ENCODE results near the gene OXSR1. TPM values are rescaled to one million over a fixed set of nuclear protein-coding genes. Genes with fewer than 3 reads are reported as not detected.

Gene OXSR1
- total and polyA plus RNA-seq, 2 experiments from 2014 or later = 16.0 to 41.1 TPM

DNA sequence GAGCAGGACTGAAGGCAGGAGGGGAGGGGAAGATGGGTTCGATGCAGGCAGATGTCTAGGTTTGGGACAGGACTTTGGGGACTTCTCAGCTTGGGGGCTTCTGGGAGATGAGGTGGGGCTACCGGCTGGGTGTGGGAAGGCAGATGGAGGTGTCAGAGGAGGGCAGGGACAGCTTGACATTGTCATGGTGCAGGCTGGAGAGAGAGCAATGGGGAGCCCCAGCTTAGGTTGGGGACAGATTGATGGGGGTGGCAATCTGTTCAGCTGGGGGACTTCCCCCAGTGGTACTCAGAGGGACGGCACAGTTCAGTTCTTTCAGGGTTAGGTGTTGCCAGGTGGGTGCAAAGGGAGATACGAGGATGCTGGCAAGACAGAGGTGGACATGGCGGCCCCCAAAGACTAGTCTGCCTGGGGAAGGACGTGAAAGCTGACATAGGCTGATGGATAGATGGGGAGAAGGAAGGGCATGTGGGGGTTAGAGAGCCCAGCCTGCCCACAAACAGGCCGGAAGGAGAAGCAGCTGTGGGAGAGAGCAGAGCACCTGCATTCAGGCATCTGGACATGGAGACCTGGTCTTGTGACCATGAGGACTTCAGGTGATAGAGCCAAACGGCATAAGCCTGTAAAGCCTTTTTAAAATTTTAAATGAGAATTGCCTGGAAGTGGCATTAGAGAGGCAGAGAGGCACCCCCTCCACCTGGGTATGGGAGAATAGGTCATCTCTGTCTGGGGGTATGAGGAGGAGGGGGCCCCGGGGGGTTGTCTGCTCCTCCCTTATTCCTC lies 49.5 kb upstream of the OXSR1 start:
- Histone ChIP-seq H3K79me2 (replicated peaks; ENCODE audit: insufficient read depth) (no peaks in the 10 kb centered on the region), H3K4me3 (no peak overlapping the region), H3K4me2 (no peak overlapping the region), H3K9me2 (ENCODE audit: insufficient read depth) (no peaks in the 10 kb centered on the region), H2AFZ (no peak overlapping the region), H3K36me3 (ENCODE audit: insufficient read depth) (no peaks in the 10 kb centered on the region), H4K20me1 (replicated peaks; ENCODE audit: insufficient read depth) (no peaks in the 10 kb centered on the region; the same call in 1 of the 2 replicates), H3F3A (replicated peaks; ENCODE audit: low read depth) (no peaks in the 10 kb centered on the region), H3K4me1 (ENCODE audit: insufficient read depth) (no peaks in the 10 kb centered on the region), H3K27me3 (ENCODE audit: insufficient read depth) (no peaks in the 10 kb centered on the region), H3K27ac (ENCODE audit: low read depth) (no peak overlapping the region)
- TF ChIP-seq ZNF331 (CRISPR knock-in tag; IDR thresholded peaks at IDR 0.05; ENCODE audit: low read depth) (no peak), EZH2 (IDR thresholded peaks at IDR 0.05; ENCODE audit: low read depth, unreplicated experiment) (no peak), ZNF462 (CRISPR knock-in tag; IDR thresholded peaks at IDR 0.05) (no peak), REST (IDR thresholded peaks at IDR 0.05; ENCODE audit: unreplicated experiment) (no peak), JUNB (IDR thresholded peaks at IDR 0.05; ENCODE audit: unreplicated experiment) (no peak), EZH2phosphoT487 (IDR thresholded peaks at IDR 0.05; ENCODE audit: unreplicated experiment) (no peak), STAT1 (IDR thresholded peaks at IDR 0.05; ENCODE audit: unreplicated experiment) (no peak), ZNF114 (CRISPR knock-in tag; IDR thresholded peaks at IDR 0.05) (no peak), POLR2AphosphoS5 (IDR thresholded peaks at IDR 0.05; ENCODE audit: low read depth) (no peak), CREB1 (CRISPR knock-in tag; IDR thresholded peaks at IDR 0.05; ENCODE audit: low read depth) (no peak), NANOG (IDR thresholded peaks at IDR 0.05; ENCODE audit: borderline replicate concordance) (no peak)
- TF ChIP-seq, protein P1, sequence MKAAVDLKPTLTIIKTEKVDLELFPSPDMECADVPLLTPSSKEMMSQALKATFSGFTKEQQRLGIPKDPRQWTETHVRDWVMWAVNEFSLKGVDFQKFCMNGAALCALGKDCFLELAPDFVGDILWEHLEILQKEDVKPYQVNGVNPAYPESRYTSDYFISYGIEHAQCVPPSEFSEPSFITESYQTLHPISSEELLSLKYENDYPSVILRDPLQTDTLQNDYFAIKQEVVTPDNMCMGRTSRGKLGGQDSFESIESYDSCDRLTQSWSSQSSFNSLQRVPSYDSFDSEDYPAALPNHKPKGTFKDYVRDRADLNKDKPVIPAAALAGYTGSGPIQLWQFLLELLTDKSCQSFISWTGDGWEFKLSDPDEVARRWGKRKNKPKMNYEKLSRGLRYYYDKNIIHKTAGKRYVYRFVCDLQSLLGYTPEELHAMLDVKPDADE (IDR thresholded peaks at IDR 0.05) = no peak
- TF ChIP-seq, protein P2, sequence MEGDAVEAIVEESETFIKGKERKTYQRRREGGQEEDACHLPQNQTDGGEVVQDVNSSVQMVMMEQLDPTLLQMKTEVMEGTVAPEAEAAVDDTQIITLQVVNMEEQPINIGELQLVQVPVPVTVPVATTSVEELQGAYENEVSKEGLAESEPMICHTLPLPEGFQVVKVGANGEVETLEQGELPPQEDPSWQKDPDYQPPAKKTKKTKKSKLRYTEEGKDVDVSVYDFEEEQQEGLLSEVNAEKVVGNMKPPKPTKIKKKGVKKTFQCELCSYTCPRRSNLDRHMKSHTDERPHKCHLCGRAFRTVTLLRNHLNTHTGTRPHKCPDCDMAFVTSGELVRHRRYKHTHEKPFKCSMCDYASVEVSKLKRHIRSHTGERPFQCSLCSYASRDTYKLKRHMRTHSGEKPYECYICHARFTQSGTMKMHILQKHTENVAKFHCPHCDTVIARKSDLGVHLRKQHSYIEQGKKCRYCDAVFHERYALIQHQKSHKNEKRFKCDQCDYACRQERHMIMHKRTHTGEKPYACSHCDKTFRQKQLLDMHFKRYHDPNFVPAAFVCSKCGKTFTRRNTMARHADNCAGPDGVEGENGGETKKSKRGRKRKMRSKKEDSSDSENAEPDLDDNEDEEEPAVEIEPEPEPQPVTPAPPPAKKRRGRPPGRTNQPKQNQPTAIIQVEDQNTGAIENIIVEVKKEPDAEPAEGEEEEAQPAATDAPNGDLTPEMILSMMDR (conservative IDR thresholded peaks at IDR 0.05; ENCODE audit: low read depth in 2 of 2) = no peak
- no peak overlapping the region for H3K27ac Mint-ChIP-seq
- no peaks in the 10 kb centered on the region for H3K4me1 Mint-ChIP-seq
- no peak for ATAC-seq
- no peaks in the 10 kb centered on the region; the same call in 2 of the 3 replicates for H3K9me3 Mint-ChIP-seq
- DNase-seq (ENCODE audit: low spot score) = no peak
- H3K27me3 Mint-ChIP-seq (ENCODE audit: insufficient read depth, low read depth, poor library complexity) = peaks cover 20% of the 10 kb centered on the region
- peaks cover 3% of the 10 kb centered on the region; the same call in 2 of the 3 replicates for H3K36me3 Mint-ChIP-seq (ENCODE audit: low read depth)
- no peak overlapping the region for H3K4me3 Mint-ChIP-seq
